Measurements from ENCODE around the gene ATP8A2.
A peak's percentile ranks its signal among the peaks of the same experiment; 100 is the strongest.
"Not testable (repeated sequence)": the region's sequence is repeated elsewhere in the genome, so short reads cannot be mapped to it uniquely, and the experiment has no call there.

ATP8A2 gene

GRCh38 chr13:25351404-25351803 lies 20.4 kb upstream of the ATP8A2 start:
- no peak for DNase-seq (ENCODE audit: low read depth)
- TF ChIP-seq CTCF (IDR thresholded peaks at IDR 0.05; ENCODE audit: low read length, missing control alignments), result no peak
- H3K4me3 ChIP-seq (replicated peaks; ENCODE audit: low read depth, low read length), result no peak overlapping the region

GRCh38 chr13:25352230-25352629 lies 19.5 kb upstream of the ATP8A2 start:
- DNase-seq (ENCODE audit: low read depth), result peak; percentile 19
- no peak overlapping the region for H3K4me3 ChIP-seq (replicated peaks; ENCODE audit: low read depth, low read length)
- TF ChIP-seq CTCF (IDR thresholded peaks at IDR 0.05; ENCODE audit: low read length, missing control alignments), result no peak

- no peak for DNase-seq (ENCODE audit: low read depth)
- no peak for TF ChIP-seq CTCF (IDR thresholded peaks at IDR 0.05; ENCODE audit: low read length, missing control alignments)
- no peak overlapping the region for H3K4me3 ChIP-seq (replicated peaks; ENCODE audit: low read depth, low read length)
These were observed 19.0 kb upstream of the ATP8A2 start for GRCh38 chr13:25352806-25353205.

GRCh38 chr13:25353344-25353743 lies 18.4 kb upstream of the ATP8A2 start:
- no peak for DNase-seq (ENCODE audit: low read depth)
- TF ChIP-seq CTCF (IDR thresholded peaks at IDR 0.05; ENCODE audit: low read length, missing control alignments), result no peak
- H3K4me3 ChIP-seq (replicated peaks; ENCODE audit: low read depth, low read length), result no peak overlapping the region

DNA sequence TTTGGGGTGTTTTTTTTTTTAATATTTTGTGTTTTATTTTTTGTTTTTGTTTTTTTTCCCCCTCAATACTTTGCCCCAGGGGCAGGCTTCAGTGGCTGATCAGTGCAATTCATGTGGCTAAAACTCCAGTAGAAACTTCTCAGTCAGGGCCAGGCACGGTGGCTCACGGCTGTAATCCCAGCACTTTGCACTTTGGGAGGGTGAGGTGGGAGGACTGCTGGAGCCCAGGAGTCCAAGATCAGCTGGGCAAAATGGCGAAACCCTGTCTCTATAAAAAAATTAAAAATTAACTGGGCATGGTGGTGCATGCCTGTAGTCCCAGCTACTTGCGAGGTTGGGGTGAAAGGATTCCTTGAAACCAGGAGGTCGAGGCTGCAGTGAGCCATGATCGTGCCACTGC lies 17.4 kb upstream of the ATP8A2 start:
- no peak for DNase-seq (ENCODE audit: low read depth)
- TF ChIP-seq CTCF (IDR thresholded peaks at IDR 0.05; ENCODE audit: low read length, missing control alignments), result no peak
- no peak overlapping the region for H3K4me3 ChIP-seq (replicated peaks; ENCODE audit: low read depth, low read length)

DNA sequence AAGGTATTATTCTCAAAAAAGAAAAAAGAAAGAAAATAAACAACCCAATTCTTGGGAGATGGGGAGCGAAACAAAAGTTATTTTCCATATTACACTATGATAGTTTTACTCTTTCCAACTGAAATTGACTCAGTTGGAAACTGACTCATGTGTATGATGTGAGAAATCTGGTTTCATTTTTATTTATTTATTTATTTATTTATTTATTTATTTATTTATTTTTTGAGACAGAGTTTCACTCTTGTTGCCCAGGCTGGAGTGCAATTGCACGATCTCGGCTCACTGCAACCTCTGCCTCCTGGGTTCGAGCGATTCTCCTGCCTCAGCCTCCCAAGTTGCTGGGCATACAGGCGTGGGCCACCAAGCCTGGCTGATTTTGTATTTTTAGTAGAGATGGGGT lies 11.3 kb upstream of the ATP8A2 start:
- not testable (repeated sequence) for H3K4me3 ChIP-seq (replicated peaks; ENCODE audit: low read depth, low read length); DNase-seq (ENCODE audit: low read depth)

DNA sequence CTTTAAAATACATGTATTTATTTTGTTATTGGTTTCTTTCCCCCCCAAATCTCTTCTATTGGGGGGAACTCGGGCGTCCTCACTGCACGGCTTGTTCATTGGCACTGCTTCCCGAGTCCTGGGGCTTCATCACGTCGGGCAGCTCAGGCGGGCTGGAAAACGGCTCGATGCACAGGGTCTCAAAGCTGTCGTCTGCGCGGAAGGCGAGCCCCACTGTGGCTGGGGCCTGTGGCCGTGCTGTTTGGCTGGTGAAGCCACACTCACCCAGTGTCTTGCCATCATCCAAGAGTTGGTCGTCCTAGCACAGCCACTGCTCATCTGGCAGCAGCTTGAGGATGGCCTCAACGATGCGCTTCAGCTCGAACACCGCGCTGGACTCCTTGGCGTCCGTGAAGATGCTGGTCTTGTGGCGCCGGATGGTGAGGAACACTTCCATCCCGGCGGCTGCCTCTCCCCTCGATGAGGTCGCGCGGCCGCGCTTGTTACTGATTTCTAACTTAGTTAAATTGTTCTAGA lies 6.0 kb upstream of the ATP8A2 start:
- H3K4me3 ChIP-seq (replicated peaks; ENCODE audit: low read depth, low read length), result no peak overlapping the region
- no peak for TF ChIP-seq CTCF (IDR thresholded peaks at IDR 0.05; ENCODE audit: low read length, missing control alignments)
- no peak for DNase-seq (ENCODE audit: low read depth)
